ENCODE results near the gene ALKBH4.
"Not testable (repeated sequence)": the region's sequence is repeated elsewhere in the genome, so short reads cannot be mapped to it uniquely, and the experiment has no call there.

The ALKBH4 gene

DNA sequence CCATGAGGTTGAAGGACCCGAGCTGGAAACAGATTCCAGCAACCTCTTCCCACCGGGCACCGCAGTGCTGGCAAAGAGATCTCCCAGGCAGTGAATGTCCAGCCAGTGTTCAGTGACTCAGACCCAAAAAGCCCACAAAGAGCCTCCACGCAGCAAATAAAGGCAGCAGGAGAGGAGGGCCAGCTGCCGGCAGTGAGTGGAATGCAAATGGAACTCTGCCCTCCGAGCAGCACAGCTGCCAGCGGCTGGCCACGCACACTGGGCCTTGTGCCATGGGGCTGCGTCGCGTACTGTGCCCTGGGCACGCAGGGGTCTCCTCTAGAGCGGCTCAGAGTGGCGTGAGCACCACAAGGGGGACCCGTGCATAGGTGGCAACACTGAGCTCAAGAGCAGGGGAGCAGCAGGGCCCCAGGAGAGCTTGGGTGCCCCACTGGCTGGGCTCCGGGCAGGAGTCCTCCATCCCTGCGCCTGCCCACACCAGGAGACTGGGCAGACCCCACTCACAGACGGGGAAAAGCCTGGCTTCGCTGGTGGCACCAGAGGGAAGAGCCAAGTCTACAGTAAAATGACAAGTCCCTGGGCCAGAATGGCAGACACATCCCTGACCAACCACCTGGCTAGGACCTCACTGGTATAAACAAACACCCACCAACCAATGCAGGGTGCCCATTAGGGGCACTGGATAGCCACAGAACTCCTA lies 10.2 kb upstream of the ALKBH4 start:
- not testable (repeated sequence) for DNase-seq

DNA sequence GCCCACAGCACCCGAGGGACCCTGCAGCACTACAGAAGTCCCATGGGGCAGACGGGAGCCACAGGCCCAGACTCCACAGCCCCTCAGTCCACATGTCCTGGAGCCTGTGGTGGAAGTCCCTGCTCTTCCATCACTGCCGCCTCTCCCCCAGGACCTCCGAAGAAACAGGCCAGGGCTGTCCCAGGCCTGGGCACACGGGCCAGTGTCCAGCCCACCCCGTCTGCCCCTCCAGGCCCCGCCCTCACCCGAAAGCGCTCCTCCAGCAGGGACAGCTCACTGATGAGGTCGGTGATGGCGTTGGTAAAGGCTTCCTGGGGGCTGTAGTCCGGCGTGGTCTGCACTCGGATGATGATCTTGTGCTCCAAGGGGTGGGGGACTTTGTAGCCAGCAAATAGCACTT lies 9.5 kb upstream of the ALKBH4 start:
- DNase-seq: not testable (repeated sequence)

DNA sequence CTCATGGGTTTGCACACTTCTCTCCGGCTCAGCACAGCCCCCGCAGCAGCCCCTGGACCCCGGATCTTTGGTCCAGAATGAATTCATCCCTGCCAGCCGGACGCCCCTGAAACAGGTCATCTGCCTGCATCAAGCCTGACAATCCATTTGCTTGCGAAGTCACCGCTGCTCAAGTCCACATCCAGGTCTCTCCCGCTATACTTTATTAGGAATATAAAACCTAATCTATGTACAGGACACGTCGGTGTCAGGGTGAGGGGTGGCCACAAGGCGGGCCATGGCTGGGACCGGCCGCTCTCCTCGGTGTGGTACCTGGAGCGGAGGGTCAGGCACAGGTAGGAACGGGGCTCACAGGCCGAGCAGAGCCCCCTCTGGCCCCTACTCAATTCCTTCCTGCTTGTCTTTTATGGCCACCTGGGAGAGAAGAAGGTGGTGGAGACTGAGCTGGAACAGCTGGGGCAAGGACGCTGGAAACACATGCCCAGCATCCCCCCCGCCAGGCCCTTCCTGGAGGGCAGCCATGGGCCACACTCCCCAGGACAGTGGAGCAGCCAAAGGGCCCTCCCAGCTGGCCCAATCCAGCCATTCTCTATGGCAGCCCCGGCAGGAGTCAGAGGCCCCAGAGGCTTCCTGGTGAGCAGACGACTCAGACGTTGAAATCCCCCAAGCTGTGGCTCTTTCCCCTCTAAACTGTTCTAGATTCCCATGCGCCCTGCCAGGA lies 8.8 kb upstream of the ALKBH4 start:
- no peak for DNase-seq

DNA sequence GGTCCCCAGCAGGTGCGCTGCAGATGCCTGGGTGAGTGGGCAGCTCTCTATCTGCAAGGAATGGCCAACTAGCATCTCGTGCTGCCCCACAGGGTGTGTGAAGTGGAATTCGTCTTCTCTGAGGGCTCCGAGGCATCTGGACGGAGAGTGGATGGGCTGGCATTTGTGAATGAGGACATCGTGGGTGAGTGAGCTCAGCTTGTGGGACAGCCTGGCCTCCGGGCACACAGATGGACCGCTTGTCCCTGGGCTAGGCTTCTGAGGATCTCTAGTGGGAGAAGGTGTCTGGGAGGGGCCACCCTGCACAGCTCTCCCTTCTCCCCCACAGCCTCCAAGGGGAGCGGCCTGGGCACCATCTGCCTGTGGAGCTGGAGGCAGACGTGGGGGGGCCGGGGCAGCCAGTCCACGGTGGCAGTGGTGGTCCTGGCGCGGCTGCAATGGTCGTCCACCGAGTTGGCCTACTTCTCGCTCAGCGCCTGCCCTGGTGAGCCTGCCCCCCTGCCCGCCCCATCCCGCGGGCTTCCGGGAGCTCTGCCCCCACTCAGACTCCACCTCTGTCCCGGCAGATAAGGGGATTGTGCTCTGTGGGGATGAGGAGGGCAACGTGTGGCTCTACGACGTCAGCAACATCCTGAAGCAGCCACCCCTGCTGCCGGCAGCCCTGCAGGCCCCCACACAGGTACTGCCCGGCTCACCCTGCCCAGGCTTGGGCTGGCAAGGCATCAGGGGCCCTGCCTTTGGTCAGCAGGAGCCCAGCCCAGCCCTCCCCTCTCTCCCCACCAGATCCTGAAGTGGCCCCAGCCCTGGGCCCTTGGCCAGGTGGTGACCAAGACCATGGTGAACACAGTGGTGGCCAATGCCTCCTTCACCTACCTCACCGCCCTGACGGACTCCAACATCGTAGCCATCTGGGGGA lies 7.7 kb upstream of the ALKBH4 start:
- no peak for DNase-seq

DNA sequence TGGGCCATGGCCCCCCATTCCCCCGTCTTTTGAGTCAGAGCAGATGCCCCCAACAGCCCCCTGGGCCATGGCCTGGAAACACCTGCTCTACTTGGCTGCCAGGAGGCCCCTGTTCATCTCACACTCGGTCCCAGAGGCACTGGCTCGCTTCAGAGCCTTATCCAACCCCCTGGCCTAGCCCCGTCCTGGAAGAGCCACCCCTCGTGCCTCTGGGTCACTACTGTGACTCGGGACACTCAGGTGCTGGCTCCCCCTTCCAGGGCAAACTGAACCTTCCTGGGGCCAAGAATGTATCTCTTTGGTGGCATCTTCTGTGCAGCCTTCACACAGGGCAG lies 7.1 kb upstream of the ALKBH4 start:
- DNase-seq: no peak

DNA sequence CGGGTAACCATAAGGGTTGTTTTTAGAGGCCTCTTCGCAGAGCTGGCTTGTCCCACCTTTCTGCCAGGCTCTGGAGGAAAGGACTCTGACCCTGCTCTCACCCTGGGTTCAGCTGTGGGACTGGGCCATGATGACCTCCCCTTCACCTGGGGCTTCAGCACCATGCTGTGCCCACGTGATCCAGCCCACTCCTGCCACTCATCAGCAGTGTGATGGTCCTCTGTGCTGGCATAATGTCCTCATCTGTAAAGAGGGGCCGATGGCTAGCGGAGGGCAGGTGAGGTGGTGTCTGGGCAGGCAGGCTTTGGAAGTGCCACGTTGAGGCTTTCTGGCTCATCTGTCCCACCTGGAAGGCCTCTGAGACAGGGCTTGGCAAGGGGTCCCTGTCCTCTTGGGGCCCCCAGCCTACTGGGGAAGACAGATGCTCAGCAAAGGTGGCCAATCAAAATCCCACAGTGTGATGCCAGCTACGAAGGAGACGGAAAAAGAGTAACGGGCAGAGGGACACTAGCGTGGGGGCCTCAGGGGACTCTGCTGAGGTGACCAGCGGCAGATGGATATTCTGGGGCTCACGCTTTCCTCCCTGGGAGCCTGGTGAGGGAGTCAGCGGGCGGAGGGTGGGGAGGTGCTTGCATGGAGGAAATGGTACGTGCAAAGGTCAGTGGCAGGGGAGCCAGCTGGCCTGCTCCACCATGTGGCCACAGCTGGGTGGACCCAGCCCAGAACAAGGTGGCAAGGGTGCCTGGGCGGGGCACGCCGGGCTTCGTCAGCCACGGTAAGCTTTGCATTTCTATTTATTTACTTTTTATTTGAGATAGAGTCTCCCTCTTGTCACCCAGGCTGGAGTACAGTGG lies 5.5 kb upstream of the ALKBH4 start:
- no peak for DNase-seq

DNA sequence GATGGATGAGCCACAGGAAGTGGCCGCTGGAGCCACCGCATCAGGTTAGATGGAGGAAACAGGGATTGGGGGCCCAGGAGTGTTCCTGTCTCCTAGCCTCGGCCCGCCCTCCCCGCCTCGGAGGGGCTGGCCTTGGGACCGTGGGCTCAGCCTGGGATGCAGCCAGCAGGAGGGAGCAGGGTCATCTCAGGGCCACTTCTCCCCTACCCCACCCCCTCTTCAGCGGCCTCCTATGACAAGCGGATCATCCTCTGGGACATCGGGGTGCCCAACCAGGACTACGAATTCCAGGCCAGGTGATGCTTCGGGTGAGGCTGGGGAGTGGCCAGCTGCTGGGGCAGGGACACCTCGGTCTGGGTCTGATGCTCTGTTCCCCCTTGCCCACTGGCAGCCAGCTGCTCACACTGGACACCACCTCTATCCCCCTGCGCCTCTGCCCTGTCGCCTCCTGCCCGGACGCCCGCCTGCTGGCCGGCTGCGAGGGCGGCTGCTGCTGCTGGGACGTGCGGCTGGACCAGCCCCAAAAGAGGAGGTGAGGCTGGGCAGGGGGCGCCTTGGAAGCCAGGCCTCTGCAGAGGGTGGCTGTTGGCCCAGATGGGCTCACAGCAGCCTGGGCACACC lies 4.8 kb upstream of the ALKBH4 start:
- no peak for DNase-seq

DNA sequence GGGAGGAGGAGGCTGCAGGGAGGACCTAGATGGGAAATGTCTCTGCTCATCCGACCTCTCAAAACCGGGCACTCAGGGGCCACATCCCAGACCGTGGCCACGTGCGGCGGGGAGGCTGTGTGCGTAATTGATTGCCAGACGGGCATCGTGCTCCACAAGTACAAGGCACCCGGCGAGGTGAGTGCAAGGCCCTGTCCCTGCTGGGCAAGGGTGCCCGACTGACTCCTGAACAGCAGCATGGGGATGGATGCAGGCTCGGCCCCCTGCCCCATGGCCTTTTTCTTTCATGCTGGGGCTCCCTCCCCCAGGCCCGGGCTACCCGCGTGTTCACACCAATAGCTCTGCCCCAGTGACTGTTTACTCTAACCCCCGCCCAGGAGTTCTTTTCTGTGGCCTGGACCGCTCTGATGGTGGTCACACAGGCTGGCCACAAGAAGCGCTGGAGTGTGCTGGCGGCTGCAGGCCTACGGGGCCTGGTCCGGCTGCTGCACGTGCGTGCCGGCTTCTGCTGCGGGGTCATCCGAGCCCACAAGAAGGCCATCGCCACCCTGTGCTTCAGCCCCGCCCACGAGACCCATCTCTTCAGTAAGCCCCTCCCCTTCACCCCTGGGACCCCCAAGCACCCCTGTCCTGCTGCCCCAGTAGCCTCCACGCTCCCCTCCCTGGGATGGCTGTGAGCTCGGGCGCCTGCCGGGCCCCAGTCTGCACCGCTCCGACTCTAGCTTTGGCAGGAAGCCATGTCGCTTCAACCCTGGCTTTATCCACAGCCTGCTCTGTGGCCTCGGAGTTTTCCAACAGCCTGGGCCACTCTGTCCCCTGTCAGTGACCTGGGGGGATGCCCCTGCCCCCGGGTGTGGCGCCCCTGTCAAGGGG lies 4.1 kb upstream of the ALKBH4 start:
- DNase-seq: no peak

DNA sequence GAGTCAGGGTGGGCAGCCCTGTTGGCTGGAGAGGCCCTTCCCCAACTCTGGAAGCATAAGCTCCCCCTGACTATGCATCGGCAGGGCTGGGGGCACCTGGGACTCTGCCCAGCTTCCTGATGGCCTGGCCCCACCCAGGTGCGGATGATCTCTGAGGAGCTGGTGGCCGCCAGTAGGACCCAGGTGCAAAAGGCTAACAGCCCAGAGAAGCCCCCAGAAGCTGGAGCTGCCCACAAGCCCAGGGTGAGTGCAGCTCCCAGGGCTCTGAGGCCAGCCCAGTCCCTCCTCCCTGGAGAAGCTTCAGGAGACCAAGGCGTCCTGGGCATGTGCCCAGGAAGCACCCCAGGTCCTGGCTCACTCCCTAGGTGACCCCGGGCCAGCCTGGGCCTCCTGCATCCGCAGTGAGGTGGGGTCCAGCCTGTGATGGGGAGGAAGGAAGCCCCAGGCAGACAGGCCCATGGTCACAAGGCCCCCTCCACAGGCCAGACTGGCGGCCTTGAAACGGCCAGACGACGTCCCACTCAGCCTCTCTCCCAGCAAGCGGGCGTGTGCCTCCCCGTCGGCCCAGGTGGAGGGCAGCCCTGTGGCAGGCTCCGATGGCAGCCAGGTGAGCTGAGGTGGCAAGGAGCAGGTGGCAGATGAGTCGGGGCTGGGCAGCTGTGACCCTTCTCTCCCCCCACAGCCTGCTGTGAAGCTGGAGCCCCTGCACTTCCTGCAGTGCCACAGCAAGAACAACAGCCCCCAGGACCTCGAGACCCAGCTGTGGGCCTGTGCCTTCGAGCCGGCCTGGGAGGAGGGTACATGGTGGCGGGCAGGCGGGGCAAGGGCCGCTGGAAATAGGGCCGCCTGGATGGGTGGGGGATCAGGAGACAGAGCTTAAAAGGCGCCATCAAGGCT lies 3.2 kb upstream of the ALKBH4 start:
- no peak for DNase-seq

DNA sequence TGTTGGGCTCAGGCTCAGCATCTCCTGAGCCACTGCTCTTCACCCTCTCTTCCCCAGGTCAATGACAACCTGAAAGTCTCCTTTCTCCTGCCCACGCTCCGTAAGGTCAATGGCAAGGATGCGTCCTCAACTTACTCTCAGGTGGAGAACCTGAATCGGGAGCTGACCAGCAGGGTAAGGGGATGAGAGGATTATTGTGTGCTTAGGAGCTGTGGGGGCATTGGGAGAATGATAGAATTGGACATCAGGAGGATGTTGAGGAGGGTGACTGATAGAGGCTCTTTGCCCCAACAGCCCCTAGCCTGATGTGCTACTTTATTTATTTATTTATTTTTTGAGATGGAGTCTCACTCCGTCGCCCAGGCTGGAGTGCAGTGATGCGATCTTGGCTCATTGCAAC lies 1.4 kb upstream of the ALKBH4 start:
- no peak for DNase-seq

DNA sequence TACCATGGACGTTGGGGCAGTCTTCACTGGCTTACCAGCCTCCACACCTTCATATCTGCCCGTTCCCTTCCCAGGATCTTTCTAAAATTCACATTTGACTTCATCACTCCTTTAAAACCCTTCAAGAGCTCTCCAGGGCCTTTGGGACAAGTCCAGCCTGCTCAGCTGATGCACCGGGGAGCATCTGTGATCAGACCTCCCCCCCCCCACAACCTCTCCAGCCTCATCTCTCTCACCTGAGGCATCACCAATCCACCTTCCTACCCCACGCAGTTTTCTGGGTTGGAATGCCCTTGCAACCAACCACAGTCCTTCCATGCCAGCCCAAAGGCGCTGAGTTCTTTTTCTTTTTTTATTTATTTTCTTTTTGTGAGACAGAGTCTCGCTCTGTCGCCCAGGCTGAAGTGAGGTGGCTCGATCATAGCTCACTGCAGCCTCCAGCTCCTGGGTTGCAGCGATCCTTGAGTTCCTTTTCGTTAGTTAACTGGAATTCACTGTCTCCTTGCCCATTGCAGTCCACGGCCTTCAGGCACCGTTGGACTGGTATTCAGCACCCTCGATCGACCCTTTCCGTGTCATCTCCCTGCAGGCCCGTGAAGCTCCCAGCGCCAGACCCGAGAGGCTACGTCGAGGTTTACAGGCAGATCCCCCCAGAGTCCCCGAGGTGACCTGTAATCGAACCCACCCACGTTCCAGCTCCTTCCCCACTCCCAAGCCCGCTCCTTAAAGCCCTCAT lies 654 bp downstream of the ALKBH4 start:
- no peak for DNase-seq

DNA sequence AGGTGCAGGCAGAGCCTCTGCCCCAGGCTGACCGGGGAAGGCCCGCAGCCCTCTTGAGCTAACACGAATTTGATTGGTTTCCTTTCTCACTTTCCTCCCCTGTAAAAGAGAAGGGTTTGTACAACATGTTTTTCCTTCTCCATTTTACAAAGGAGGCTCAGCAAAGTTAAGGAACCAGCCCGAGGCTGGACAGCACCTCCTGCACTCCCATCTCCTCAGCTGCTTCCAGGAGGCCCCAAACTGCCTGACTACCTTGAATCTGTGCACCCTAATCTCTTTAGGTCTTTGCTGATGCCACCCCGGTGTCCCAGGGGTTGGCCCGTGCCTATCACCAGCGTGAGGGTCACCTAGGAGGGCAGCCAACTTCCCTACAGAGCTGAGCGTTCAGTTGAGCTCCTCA lies 4.2 kb downstream of the ALKBH4 start:
- DNase-seq: no peak

DNA sequence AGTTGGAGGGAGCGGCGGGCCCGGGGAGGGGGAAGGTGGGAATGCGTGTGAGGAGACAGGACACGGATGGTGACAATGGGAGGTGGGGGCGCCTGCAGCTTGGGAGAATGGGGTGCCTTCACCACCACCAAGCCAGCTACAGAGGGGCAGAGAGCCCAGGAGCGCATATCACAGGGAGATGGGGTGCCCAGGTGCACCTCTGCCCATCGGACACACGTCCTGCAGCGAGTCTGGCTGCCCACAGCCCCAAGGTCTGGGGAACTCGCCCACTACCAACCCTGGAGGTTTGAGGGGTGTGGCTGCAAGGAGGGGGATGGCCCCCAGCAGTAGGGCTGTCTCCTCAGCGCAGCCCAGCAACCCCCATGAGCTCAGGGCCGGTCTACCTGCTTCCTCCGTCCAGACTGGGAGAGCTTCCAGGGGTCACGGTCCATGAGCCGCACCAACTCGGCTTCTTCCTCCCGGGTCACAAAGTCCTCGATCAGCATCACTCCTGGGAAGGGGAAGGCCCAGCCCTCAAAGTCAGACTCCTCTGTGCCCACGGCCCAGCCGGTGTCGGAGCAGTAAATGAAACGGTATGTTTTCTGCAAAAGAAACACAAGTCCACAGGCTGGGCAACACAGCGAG lies 5.3 kb downstream of the ALKBH4 start:
- no peak for DNase-seq

DNA sequence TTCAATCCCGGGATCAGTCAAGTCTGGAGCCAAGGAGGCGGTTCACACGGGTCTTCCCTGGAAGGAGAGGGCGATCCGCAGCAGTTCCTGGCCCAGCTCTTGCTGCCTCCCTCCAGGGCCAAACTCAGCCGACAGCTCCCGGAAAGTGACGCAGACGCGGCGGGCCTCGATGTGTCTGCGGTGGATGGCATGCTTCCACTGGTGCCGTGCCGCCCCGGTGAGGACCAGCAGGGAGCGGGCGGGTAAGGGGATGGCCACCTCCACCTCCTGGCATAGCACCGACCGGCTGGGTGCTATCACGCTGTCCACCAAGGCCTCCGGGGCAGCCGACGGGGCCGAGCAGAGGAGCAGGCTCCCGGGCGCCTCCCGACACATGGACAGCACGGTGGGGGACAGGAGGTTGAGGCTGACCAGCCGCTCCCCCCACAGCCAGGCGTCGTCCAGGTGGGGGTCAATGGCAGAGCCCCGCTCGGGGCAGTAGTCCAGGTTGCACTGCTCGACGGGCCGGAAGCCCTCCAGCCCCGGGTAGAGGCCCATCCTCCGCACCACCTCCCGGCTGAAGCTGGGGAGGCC lies 7.2 kb downstream of the ALKBH4 start:
- no peak for DNase-seq

DNA sequence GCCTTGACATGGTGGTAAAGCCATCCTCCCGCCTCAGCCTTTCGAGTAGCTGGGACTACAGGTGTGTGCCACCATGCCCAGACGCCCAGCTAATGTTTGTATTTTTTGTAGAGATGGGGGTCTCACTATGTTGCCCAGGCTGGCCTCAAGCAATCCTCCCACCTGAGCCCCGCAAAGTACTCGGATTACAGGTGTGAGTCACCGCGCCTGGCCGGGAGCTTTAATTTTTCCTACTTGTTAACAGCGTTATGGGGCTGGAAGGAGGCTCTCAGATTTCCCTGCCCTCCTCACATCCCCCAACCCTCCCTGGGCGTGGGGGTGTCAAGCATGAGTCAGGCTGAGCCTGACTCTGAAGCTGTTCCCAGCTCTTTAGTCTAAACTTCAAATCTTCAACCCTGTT lies 8.3 kb downstream of the ALKBH4 start:
- DNase-seq: peak; percentile 69

DNA sequence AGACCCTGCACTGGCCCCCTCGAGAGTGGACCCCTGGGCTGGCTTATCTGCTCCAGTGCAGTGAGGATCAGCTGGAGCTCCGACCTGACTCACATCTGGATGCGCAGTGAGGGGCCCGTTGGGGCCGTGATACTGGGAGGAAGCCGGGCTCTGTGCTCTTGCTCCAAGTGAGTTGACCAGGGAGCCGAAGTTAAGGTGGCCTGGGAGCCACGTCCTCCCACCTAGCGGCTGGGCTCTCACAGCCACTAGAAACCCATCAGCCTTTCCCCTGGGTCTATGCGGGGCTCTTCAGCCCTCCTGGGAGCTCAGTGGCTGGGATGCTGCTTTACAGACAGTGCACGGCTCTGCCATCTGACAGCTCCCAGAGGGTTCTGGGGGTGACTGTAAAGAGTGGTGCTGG lies 9.1 kb downstream of the ALKBH4 start:
- DNase-seq: no peak

DNA sequence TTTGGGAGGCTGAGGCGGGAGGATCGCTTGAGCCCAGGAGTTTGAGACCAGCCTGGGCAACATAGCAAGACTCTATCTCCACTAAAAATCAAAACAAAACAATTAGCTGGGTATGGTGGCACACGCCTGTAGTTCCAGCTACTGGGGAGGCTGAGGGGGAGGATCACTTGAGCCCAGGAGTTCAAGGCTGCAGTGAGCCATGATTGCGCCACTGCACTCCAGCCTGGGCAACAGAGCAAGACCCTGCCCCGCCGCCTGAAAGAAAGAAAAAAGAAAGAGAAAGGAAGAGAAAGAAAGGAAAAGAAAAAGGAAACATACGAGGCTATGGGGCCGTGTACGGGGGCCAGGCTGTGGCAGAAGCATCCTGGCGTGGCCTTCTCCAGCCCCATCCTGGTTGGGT lies 9.7 kb downstream of the ALKBH4 start:
- DNase-seq: not testable (repeated sequence)

DNA sequence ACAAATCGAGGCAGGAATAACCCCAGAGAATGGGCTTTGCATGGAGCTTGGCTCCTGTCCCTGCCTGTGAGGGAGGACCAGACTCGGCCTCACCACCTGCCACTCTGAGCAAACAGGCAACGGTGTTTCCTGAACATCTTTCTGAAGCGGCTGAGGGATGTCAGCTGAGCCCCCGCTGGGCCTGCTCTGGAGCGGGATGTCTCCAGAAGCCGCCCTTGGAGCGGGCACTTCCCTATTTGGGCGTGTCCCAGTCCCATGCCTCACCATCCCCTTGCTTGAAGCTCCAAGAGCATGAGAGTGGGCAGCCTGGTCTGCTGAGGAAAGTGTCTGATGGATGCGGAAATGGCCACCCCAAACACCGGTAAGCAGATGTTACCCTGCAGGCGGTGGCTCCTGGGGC lies 10.2 kb downstream of the ALKBH4 start:
- DNase-seq: no peak

DNA sequence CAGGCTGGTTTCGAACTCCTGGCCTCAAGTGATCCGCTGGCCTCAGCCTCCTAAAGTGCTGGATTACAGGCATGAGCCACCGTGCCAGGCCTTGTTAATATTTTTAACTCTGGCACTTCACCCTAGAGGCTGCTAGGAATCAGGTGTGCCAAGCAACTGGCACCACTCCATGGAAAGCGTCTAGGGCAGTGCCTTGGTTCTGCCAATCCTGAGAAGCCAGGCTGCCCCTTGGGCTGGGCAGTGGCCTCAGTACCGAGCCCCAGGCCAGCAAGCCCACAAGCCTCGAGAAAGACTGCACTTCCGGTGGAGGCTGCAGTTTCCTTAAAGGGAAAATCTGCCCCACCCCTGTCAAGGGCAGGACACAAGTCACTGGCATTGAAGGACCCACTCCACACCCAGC lies 11.3 kb downstream of the ALKBH4 start:
- no peak for DNase-seq
